GM19351 (cell line): ENCODE results near the gene FUT8.

Experiments used
- ATAC-seq: cut with Tn5 transposase; IDR thresholded peaks from one replicate; pipeline ENCODE4 v1.9.1; 2021; ENCODE audit warnings: mild to moderate bottlenecking, moderate library complexity; ENCODE audit not compliant: unreplicated experiment

The FUT8 gene

DNA sequence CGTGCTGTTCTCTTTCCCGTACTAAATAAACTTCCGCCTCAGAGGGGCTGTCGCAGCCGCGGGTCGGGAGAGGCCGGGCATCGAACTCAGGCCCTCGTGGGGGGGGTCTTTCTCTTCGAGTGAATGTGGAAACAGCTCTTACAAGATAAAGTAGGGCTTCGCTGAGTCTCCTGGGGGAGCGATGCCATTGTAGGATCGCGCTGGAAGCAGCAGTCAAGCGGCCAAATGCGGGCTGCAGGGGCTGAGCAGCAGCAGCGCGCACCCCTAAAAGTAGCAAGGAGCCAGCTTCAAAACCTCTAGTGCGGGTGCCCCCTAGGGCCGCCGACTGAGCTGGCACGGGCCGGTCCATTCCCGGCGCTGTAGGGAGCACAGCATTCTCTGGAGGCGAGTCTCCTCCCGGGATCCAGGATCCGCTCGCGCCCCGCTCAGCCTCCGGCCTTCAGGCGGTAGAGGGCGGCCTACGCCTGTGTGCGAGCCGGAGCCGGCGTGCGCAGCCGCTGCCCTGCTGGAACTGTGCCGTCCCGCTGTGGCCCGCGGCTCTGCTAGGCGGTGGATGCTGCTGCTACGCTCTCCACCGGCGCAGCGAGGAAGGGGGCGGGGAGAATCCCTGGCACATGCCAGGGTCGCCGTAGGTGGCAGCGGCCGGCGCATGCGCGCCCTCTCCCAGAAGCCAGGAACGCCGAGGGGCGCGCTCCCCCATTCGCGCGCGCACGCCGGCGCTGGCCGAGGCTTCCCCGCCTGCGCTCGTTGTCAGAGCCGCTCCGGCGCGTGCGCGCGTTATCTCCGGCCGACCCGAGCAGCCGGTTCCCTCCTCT, at the start of gene FUT8:
Gene FUT8 (plus strand): TSS at position 699 of the 815 bp plus-strand sequence. CDS start 148,834 bp downstream, outside the sequence.
- ATAC-seq: peak; percentile 50

DNA sequence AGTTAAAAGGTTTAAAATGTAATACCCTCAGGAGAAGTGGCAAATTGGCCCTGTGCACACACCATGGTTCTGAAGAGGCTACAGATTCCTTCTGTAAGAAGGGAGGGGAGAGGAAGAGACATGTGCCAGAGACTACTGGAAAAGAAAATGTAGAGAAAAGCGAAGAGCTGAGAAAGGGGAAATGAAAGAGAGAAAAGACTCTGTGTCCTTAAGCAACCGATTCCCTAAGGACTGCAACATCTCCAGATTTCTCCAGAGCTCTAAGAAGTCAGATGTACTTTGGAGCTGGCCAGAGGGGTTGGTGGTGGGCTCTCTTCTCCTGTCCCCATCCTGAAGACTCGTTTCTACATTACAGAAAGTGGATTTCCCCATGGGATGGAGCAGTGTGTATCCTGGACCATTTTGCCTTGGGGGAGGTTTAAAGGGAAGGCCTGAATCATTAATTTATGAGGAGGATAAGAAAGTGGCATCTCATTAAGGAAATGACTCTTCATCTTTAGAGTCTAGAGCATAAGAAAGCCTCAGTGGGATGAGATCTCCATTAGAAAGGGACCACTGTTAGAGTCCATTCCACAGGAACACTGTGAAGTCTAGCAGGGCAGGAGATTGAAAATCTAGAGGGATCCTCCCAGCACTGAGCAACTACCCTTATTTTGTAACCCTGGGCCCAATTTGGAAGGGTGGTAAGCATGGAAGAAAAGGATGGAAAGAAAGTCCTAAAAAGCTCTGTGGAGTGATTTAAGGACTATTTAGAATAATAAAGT, 45.5 kb upstream of the FUT8 start:
- no peak for ATAC-seq

- ATAC-seq: no peak
Observed at GRCh38 chr14:65369560-65369959, 43.0 kb upstream of the FUT8 start.

GRCh38 chr14:65370801-65371248, 41.7 kb upstream of the FUT8 start:
- ATAC-seq: peak; percentile 56

GRCh38 chr14:65371784-65372183, 40.7 kb upstream of the FUT8 start:
- ATAC-seq: peak; percentile 76

- ATAC-seq: no peak
Observed at GRCh38 chr14:65373016-65373670, 39.4 kb upstream of the FUT8 start.

GRCh38 chr14:65373671-65374039, 38.9 kb upstream of the FUT8 start:
- ATAC-seq: no peak

DNA sequence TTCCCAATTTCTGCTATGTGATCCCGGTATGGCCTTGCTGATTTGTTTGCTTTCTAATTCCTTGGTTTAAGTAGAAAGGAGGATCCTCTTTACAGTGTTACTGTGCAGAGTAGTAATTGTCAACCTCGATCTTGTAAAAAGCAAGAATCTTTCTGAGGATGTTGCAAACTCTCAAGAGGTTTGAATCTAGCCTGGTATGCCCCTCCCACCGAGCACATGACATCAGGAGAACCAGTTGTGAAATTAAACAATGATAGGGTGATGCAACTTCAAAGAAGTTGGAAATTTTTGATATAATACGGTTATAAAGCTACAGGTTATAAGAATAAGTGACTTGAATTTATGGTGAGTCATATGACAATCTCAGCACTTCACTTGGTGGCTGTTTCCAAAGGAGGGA, 35.0 kb upstream of the FUT8 start:
- no peak for ATAC-seq

GRCh38 chr14:65382586-65382985, 29.9 kb upstream of the FUT8 start:
- ATAC-seq: no peak

DNA sequence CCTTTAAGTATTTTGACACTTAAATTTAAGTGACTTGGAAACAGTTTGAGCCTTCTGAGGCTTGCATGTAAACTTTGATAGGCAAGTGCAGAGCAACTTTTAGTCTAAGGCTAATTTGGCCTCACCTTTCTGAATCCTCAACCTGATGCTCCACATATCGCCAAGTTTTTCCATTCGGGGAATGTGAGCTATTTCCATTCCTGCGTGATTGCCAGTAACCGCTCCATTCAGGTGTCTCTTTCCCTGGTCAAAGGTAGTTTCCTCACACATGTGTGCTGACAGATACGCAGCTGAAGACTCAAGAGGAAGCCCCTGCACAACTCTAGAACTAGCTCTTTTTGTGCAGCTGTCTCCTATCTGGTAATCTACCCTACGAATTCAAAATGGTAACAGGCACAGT, 25.4 kb upstream of the FUT8 start:
- no peak for ATAC-seq

GRCh38 chr14:65387628-65388027, 24.9 kb upstream of the FUT8 start:
- no peak for ATAC-seq

GRCh38 chr14:65392296-65392695, 20.2 kb upstream of the FUT8 start:
- ATAC-seq: no peak

GRCh38 chr14:65396082-65396910, 16.2 kb upstream of the FUT8 start:
- no peak for ATAC-seq

DNA sequence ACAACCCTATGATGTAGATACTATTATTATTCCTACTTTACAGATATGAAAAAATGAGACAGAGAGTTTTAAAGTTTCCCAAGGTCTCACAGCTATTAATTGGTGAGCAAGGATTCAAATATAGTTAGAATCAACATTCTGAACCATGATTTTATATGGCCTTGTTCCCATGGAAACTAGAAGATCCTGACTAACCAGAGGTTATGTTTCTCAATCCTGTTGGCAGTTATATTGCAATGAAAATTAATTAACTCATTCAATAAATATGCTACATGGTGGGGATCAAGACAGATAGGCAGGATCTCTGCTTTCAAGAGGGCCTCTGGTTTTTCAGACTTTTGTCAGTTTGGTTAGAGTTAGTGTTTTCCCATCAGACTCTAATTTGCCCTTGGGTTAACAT, 9.3 kb upstream of the FUT8 start:
- ATAC-seq: no peak

DNA sequence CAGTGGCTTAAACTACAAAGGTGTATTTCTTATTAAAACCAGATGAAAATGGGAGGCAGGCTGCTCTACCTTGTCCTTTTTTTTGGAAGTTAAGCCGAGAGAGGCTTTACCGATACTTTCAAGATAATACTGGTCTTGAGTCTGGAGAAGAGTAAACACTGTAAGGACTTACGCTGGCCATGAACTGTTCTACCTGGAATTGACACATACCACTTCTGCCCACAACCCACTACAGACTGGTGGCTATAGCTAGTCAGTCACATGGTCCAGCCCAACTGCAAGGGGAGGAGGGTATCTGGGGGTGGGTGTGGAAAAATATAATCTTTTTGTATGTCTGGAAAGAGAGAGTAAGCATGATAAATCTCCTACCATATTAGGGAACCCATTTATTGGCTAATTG, 4.4 kb upstream of the FUT8 start:
- no peak for ATAC-seq

- no peak for ATAC-seq
Observed at GRCh38 chr14:65410640-65411039, 1.9 kb upstream of the FUT8 start.

DNA sequence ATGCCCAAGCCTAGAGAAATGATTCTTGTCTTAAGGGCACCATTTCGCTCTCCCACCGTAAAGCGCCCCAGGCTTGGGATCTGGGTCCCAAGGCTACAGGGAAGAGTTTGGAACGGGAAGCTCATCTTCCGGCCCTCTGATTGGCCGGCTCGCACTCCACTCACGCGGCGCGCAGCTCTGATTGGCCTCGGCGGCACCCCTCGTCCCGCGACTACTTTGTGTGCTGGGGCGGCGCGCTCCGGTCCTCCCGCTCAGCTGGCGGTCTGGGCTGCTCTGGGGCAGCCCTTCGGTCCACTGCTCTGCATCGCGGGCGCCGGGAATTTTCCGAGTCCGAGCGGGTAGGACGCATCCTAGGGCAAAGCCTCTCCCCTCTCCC, 886 bp upstream of the FUT8 start:
- ATAC-seq: peak; percentile 54

GRCh38 chr14:65412856-65413738, 567 bp downstream of the FUT8 start:
- ATAC-seq: peak; percentile 41

- no peak for ATAC-seq
Observed at GRCh38 chr14:65413739-65414045, 1.2 kb downstream of the FUT8 start.

GRCh38 chr14:65414961-65415589, 2.5 kb downstream of the FUT8 start:
- ATAC-seq: no peak
